Neural cell (in vitro differentiated cells): Measurements from ENCODE around the gene KCNMB2. TPM values are rescaled to one million over a fixed set of nuclear protein-coding genes. Genes with fewer than 3 reads are reported as not detected.

Experiments
- H2AFZ ChIP-seq: fragments of 200-600, 300-800 bp; sonication (generic), shearing (Covaris generic); 2 replicates; pipeline ENCODE4 v1.6.0; 2014; ENCODE audit warnings: low read depth, mild to moderate bottlenecking, antibody characterized with exemption, low read length, moderate library complexity
- H3F3A ChIP-seq: fragments of 200-600 bp; shearing (Covaris generic); 2 replicates; pipeline ENCODE4 v1.6.1; 2016; ENCODE audit warnings: mild to moderate bottlenecking, moderate library complexity, mixed read lengths, antibody characterized with exemption, low read length; ENCODE audit not compliant: insufficient read depth, poor library complexity, severe bottlenecking
- H3K27ac ChIP-seq: fragments of 200-600, 300-800 bp; sonication (generic), shearing (Covaris generic); 2 replicates; pipeline ENCODE4 v1.5.1; 2014; ENCODE audit warnings: mild to moderate bottlenecking, low read length, moderate library complexity
- H3K27me3 ChIP-seq: fragments of 300-800, 200-600 bp; sonication (generic), shearing (Covaris generic); 2 replicates; pipeline ENCODE4 v1.6.0; 2014; ENCODE audit warnings: mild to moderate bottlenecking, low read depth, low read length, moderate library complexity; ENCODE audit not compliant: insufficient read depth
- H3K36me3 ChIP-seq: fragments of 300-800, 200-600 bp; sonication (generic), shearing (Covaris generic); 2 replicates; pipeline ENCODE4 v1.5.1; 2014; ENCODE audit warnings: mild to moderate bottlenecking, antibody characterized with exemption, low read length, moderate library complexity; ENCODE audit not compliant: insufficient read depth
- H3K4me2 ChIP-seq: fragments of 300-800, 200-600 bp; sonication (generic), shearing (Covaris generic); 2 replicates; pipeline ENCODE4 v1.6.0; 2014; ENCODE audit warnings: mild to moderate bottlenecking, low read length
- H3K4me3 ChIP-seq: fragments of 300-800, 200-600 bp; sonication (generic), shearing (Covaris generic); 2 replicates; pipeline ENCODE4 v1.5.1; 2014; ENCODE audit warnings: mild to moderate bottlenecking, low read length, moderate library complexity
- H3K79me2 ChIP-seq: fragments of 200-600 bp; shearing (Covaris generic); replicated peaks from 2 replicates; pipeline ENCODE4 v1.6.0; 2014; ENCODE audit warnings: mild to moderate bottlenecking, low read length, moderate library complexity; ENCODE audit not compliant: insufficient read depth
- H3K9ac ChIP-seq: fragments of 300-800, 200-600 bp; sonication (generic), shearing (Covaris generic); 2 replicates; pipeline ENCODE4 v1.6.1; 2016; ENCODE audit warnings: mild to moderate bottlenecking, low read length, mixed read lengths
- H3K9me2 ChIP-seq: fragments of 200-600 bp; shearing (Covaris generic); 2 replicates; pipeline ENCODE4 v1.6.1; 2016; ENCODE audit warnings: mild to moderate bottlenecking, low read length, mixed read lengths; ENCODE audit not compliant: insufficient read depth
- H3K9me3 ChIP-seq: fragments of 200-600, 300-800 bp; sonication (generic), shearing (Covaris generic); 2 replicates; pipeline ENCODE4 v1.6.1; 2016; ENCODE audit warnings: mild to moderate bottlenecking, mixed run types, low read length, moderate library complexity, mixed read lengths
- H4K20me1 ChIP-seq: fragments of 200-600 bp; shearing (Covaris generic); 2 replicates; pipeline ENCODE4 v1.6.1; 2016; ENCODE audit warnings: mild to moderate bottlenecking, mixed run types; ENCODE audit not compliant: insufficient read depth
- EP300 ChIP-seq: fragments of 450-650 bp; conservative IDR thresholded peaks from 2 replicates; pipeline ENCODE4 v1.6.1; 2014; ENCODE audit warnings: antibody characterized with exemption, mild to moderate bottlenecking, moderate library complexity; ENCODE audit not compliant: poor library complexity, severe bottlenecking
- EZH2 ChIP-seq: fragments of 200-600, 300-800 bp; shearing (Covaris generic), sonication (generic); IDR thresholded peaks from 2 replicates; pipeline ENCODE4 v1.6.1; 2014; ENCODE audit warnings: antibody characterized with exemption, low read length, borderline replicate concordance, mild to moderate bottlenecking; ENCODE audit not compliant: insufficient read depth, poor library complexity, severe bottlenecking
- MXI1 ChIP-seq: fragments of 450-650 bp; conservative IDR thresholded peaks from 2 replicates; pipeline ENCODE4 v1.6.1; 2014; ENCODE audit warnings: antibody characterized with exemption, mild to moderate bottlenecking; ENCODE audit not compliant: poor library complexity, severe bottlenecking
- POLR2AphosphoS5 ChIP-seq: IDR thresholded peaks from 2 replicates; pipeline ENCODE4 v1.6.1; 2012
- RAD21 ChIP-seq: fragments of 450-650 bp; conservative IDR thresholded peaks from 2 replicates; pipeline ENCODE4 v1.6.1; 2014; ENCODE audit warnings: antibody characterized with exemption, mild to moderate bottlenecking, moderate library complexity
- SMC3 ChIP-seq: fragments of 450-650 bp; conservative IDR thresholded peaks from 2 replicates; pipeline ENCODE4 v1.6.1; 2014; ENCODE audit warnings: antibody characterized with exemption, mild to moderate bottlenecking, moderate library complexity; ENCODE audit not compliant: poor library complexity
- TAF1 ChIP-seq: IDR thresholded peaks from 2 replicates; pipeline ENCODE4 v1.6.1; 2012; ENCODE audit warnings: low read depth
- polyA plus RNA-seq: library from polyadenylated mRNA; depleted of rRNA; stranded (reverse); fragments of >200 nt; gene quantifications from 2 replicates; pipeline ENCODE4 v1.2.3, GENCODE V29; 2014
- TF ChIP-seq, protein P1 (sequence below): fragments of 450-650 bp; IDR thresholded peaks from 2 replicates; pipeline ENCODE4 v1.5.1; 2014; ENCODE audit warnings: antibody characterized with exemption, mild to moderate bottlenecking, moderate library complexity; ENCODE audit not compliant: poor library complexity, severe bottlenecking
- TF ChIP-seq, protein P2 (sequence below): IDR thresholded peaks from 2 replicates; pipeline ENCODE4 v1.6.1; 2012; ENCODE audit warnings: borderline replicate concordance

The KCNMB2 gene
- polyA plus RNA-seq, 1 donor from 2014 or later: 0.93 TPM

DNA sequence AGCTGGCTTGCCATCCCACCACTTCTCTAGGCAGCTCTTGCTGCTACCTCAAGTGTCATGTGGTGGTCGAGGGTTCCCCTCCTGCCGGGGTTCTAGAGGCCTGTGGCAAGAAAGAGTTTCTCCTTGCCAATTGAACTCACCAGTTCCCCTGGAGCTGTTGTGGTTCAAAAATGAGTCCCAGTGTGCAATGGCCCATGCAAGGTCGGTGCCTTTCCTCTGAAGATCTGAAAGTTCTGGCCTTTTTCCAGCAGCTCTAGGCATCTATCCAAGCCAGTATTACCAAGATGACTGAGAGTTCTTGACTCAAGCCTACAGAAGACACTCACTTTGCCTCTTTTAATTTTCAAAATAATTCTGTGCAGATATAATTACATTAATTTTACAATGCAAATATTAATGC, 163.6 kb downstream of the KCNMB2 start:
- H3K9me2 ChIP-seq: no peaks in the 10 kb centered on the region
- H2AFZ ChIP-seq: no peak overlapping the region
- no peaks in the 10 kb centered on the region for H3K9me3 ChIP-seq
- H3F3A ChIP-seq: no peaks in the 10 kb centered on the region
- no peak overlapping the region for H3K4me3 ChIP-seq
- H3K27me3 ChIP-seq: no peaks in the 10 kb centered on the region
- H4K20me1 ChIP-seq: no peaks in the 10 kb centered on the region
- no peak overlapping the region for H3K9ac ChIP-seq
- H3K79me2 ChIP-seq: no peaks in the 10 kb centered on the region
- H3K36me3 ChIP-seq: no peaks in the 10 kb centered on the region
- H3K4me2 ChIP-seq: no peak overlapping the region
- no peak overlapping the region for H3K27ac ChIP-seq
- TF ChIP-seq POLR2AphosphoS5 (no peak), MXI1 (no peak), SMC3 (no peak), EP300 (no peak), TAF1 (no peak), RAD21 (no peak)
- TF ChIP-seq, protein P1, sequence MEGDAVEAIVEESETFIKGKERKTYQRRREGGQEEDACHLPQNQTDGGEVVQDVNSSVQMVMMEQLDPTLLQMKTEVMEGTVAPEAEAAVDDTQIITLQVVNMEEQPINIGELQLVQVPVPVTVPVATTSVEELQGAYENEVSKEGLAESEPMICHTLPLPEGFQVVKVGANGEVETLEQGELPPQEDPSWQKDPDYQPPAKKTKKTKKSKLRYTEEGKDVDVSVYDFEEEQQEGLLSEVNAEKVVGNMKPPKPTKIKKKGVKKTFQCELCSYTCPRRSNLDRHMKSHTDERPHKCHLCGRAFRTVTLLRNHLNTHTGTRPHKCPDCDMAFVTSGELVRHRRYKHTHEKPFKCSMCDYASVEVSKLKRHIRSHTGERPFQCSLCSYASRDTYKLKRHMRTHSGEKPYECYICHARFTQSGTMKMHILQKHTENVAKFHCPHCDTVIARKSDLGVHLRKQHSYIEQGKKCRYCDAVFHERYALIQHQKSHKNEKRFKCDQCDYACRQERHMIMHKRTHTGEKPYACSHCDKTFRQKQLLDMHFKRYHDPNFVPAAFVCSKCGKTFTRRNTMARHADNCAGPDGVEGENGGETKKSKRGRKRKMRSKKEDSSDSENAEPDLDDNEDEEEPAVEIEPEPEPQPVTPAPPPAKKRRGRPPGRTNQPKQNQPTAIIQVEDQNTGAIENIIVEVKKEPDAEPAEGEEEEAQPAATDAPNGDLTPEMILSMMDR: no peak

GRCh38 chr3:178703268-178703975, 167.2 kb downstream of the KCNMB2 start:
- Histone ChIP-seq H3K9ac (no peak overlapping the region), H3F3A (no peaks in the 10 kb centered on the region), H2AFZ (no peak overlapping the region), H3K9me2 (no peaks in the 10 kb centered on the region), H3K4me3 (no peak overlapping the region), H3K4me2 (no peak overlapping the region), H3K36me3 (no peaks in the 10 kb centered on the region), H3K9me3 (no peaks in the 10 kb centered on the region), H4K20me1 (no peaks in the 10 kb centered on the region), H3K79me2 (no peaks in the 10 kb centered on the region), H3K27me3 (no peaks in the 10 kb centered on the region), H3K27ac (no peak overlapping the region)
- TF ChIP-seq RAD21: no peak
- no peak for TF ChIP-seq SMC3
- no peak for TF ChIP-seq EP300

DNA sequence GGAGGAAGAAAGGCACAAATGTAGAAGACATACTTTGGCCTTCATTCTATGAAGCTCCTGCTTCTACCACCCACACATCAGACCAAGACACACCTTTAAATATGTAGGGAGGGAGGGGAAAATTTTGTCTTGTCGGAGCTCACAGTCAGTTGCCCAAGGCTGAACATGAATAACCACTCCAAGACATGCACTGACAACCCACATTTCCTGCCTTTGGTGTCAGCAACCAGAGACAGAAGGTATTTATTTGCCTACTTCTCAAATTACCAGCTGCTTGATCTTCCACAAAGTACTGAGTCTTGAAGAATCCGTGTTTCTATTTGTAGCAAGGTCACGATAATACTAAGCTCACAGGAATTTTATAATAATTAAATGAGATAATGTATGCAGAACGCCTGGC, 169.7 kb downstream of the KCNMB2 start:
- Histone ChIP-seq H2AFZ (no peak overlapping the region), H3K4me2 (no peak overlapping the region), H3K9me2 (no peaks in the 10 kb centered on the region), H3K27ac (no peak overlapping the region), H3K27me3 (no peaks in the 10 kb centered on the region), H3K9me3 (no peaks in the 10 kb centered on the region), H3K9ac (no peak overlapping the region), H3F3A (no peaks in the 10 kb centered on the region), H3K36me3 (no peaks in the 10 kb centered on the region), H3K4me3 (no peak overlapping the region), H4K20me1 (no peaks in the 10 kb centered on the region), H3K79me2 (no peaks in the 10 kb centered on the region)
- TF ChIP-seq, protein P1: no peak
- TF ChIP-seq, protein P2, sequence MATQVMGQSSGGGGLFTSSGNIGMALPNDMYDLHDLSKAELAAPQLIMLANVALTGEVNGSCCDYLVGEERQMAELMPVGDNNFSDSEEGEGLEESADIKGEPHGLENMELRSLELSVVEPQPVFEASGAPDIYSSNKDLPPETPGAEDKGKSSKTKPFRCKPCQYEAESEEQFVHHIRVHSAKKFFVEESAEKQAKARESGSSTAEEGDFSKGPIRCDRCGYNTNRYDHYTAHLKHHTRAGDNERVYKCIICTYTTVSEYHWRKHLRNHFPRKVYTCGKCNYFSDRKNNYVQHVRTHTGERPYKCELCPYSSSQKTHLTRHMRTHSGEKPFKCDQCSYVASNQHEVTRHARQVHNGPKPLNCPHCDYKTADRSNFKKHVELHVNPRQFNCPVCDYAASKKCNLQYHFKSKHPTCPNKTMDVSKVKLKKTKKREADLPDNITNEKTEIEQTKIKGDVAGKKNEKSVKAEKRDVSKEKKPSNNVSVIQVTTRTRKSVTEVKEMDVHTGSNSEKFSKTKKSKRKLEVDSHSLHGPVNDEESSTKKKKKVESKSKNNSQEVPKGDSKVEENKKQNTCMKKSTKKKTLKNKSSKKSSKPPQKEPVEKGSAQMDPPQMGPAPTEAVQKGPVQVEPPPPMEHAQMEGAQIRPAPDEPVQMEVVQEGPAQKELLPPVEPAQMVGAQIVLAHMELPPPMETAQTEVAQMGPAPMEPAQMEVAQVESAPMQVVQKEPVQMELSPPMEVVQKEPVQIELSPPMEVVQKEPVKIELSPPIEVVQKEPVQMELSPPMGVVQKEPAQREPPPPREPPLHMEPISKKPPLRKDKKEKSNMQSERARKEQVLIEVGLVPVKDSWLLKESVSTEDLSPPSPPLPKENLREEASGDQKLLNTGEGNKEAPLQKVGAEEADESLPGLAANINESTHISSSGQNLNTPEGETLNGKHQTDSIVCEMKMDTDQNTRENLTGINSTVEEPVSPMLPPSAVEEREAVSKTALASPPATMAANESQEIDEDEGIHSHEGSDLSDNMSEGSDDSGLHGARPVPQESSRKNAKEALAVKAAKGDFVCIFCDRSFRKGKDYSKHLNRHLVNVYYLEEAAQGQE: no peak
- TF ChIP-seq TAF1 (no peak), MXI1 (no peak), POLR2AphosphoS5 (no peak), SMC3 (no peak), RAD21 (no peak), EZH2 (no peak), EP300 (no peak)
